ENCODE data around the gene PDGFB.

PDGFB gene

GRCh38 chr22:39188809-39189208 lies 56.0 kb downstream of the PDGFB start:
- DNase-seq (ENCODE audit: low read depth in 1 of 2, low spot score in 1 of 2): no peak
- no peak overlapping the region for H3K27ac ChIP-seq (replicated peaks)
- no peak overlapping the region for H3K4me3 ChIP-seq (replicated peaks; ENCODE audit: insufficient read depth, low read length)
- TF ChIP-seq CTCF (IDR thresholded peaks at IDR 0.05; ENCODE audit: insufficient read depth, low read length) (no peak), POLR2AphosphoS5 (IDR thresholded peaks at IDR 0.05; ENCODE audit: low read depth) (no peak), REST (IDR thresholded peaks at IDR 0.05; ENCODE audit: insufficient replicate concordance, low read depth) (no peak), GABPA (IDR thresholded peaks at IDR 0.05; ENCODE audit: low read depth) (no peak), SPI1 (IDR thresholded peaks at IDR 0.05; ENCODE audit: borderline replicate concordance, low read depth) (no peak)
- peaks cover 2% of the 10 kb centered on the region for H3K27me3 ChIP-seq (ENCODE audit: insufficient read depth, poor library complexity, severe bottlenecking)

GRCh38 chr22:39185601-39186012 lies 59.2 kb downstream of the PDGFB start:
- no peak overlapping the region for H3K27ac ChIP-seq (replicated peaks)
- TF ChIP-seq SPI1 (IDR thresholded peaks at IDR 0.05; ENCODE audit: borderline replicate concordance, low read depth): no peak
- TF ChIP-seq GABPA (IDR thresholded peaks at IDR 0.05; ENCODE audit: low read depth): no peak
- no peak for TF ChIP-seq POLR2AphosphoS5 (IDR thresholded peaks at IDR 0.05; ENCODE audit: low read depth)
- TF ChIP-seq CTCF (IDR thresholded peaks at IDR 0.05; ENCODE audit: insufficient read depth, low read length): no peak
- TF ChIP-seq REST (IDR thresholded peaks at IDR 0.05; ENCODE audit: insufficient replicate concordance, low read depth): no peak
- DNase-seq (ENCODE audit: low read depth in 1 of 2, low spot score in 1 of 2): no peak
- no peak overlapping the region for H3K4me3 ChIP-seq (replicated peaks; ENCODE audit: insufficient read depth, low read length)
- H3K27me3 ChIP-seq (ENCODE audit: insufficient read depth, poor library complexity, severe bottlenecking): peaks cover 2% of the 10 kb centered on the region

GRCh38 chr22:39184586-39185577 lies 59.9 kb downstream of the PDGFB start:
- no peak for DNase-seq (ENCODE audit: low read depth in 1 of 2, low spot score in 1 of 2)
- H3K27ac ChIP-seq (replicated peaks): no peak overlapping the region
- peaks cover 2% of the 10 kb centered on the region for H3K27me3 ChIP-seq (ENCODE audit: insufficient read depth, poor library complexity, severe bottlenecking)
- no peak overlapping the region for H3K4me3 ChIP-seq (replicated peaks; ENCODE audit: insufficient read depth, low read length)
- no peak for TF ChIP-seq POLR2AphosphoS5 (IDR thresholded peaks at IDR 0.05; ENCODE audit: low read depth)
- no peak for TF ChIP-seq CTCF (IDR thresholded peaks at IDR 0.05; ENCODE audit: insufficient read depth, low read length)
- TF ChIP-seq SPI1 (IDR thresholded peaks at IDR 0.05; ENCODE audit: borderline replicate concordance, low read depth): no peak
- no peak for TF ChIP-seq GABPA (IDR thresholded peaks at IDR 0.05; ENCODE audit: low read depth)
- no peak for TF ChIP-seq REST (IDR thresholded peaks at IDR 0.05; ENCODE audit: insufficient replicate concordance, low read depth)

All from HL-60 (cell line).